Measurements from ENCODE around the gene SLC27A4.

SLC27A4 gene

DNA sequence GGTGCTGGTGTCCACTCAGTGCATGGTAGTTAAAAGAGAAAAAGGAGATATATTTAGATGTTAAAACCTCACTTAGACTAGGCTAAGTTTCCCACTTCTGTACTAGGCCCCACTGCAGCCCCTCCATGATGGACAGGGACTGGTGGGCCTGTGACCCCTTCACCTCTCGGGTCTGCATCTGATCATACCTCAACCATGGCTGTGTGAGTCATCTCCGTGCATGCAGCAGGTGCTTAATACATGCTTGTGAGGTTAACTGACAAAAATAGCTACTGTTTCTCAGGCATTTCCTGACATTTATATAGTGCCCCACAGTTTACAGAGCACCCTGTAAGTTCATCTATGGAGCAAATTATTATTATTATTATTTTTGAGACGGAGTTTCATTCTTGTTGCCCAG, 22.4 kb downstream of the SLC27A4 start:
- no peak for FAIRE-seq
- TF ChIP-seq POLR2A (IDR thresholded peaks at IDR 0.05; ENCODE audit: low read depth, low read length), result no peak
- no peak for DNase-seq (ENCODE audit: insufficient read length, low spot score)

- no peak for TF ChIP-seq POLR2A (IDR thresholded peaks at IDR 0.05; ENCODE audit: low read depth, low read length)
- no peak for FAIRE-seq
- DNase-seq (ENCODE audit: insufficient read length, low spot score), result no peak
Measured at GRCh38 chr9:128365525-128365924, 25.2 kb downstream of the SLC27A4 start.

DNA sequence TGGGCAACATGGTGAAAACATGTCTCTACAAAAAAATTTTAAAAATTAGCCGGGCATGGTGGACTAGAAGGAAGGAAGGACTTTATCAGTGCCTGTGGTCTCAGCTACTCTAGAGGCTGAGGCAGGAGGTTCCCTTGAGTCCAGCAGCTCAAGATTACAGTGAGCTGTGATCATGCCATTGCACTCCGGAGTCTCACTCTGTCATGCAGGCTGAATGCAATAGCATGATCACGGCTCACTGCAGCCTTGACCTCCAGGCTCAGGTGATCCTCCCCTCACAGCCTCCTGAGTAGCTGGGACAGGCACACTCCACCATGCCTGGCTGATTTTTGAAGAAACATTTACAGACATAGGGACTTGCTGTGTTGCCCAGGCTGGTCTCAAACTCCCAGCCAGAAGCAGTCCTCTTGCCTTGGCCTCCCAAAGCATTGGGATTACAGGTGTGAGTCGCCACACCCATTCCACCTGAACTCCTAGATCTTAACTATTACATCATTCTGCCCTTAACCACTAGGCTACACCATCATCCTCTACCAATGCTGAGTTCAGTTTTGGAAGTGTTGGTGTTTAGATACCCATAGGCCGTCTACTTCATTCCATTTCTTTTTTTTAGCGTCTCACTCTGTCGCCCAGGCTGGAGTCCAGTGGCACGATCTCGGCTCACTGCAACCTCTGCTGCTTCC, 28.8 kb downstream of the SLC27A4 start:
- TF ChIP-seq POLR2A (IDR thresholded peaks at IDR 0.05; ENCODE audit: low read depth, low read length), result no peak
- no peak for DNase-seq (ENCODE audit: insufficient read length, low spot score)
- FAIRE-seq, result no peak

DNA sequence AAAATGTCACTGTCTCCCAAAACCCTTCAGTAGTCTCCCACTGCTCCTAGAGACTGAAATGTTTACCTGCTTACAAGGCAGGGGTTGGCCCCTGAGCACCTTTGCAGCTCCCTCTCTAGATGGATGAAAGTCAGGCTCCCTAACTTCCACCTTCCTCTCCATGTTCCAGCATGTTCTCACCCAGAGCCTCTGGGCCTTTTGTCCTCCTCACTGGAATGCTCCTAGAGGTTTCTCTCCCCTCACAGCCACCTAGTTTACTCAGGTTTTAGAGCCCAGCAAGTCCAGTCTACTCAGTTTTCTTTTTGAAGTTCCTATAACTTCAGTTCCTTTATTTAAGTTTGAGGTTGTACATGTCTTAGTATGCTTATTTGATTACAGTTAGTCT, 30.0 kb downstream of the SLC27A4 start:
- DNase-seq (ENCODE audit: insufficient read length, low spot score) (no peak), FAIRE-seq (no peak)
- no peak for TF ChIP-seq POLR2A (IDR thresholded peaks at IDR 0.05; ENCODE audit: low read depth, low read length)

DNA sequence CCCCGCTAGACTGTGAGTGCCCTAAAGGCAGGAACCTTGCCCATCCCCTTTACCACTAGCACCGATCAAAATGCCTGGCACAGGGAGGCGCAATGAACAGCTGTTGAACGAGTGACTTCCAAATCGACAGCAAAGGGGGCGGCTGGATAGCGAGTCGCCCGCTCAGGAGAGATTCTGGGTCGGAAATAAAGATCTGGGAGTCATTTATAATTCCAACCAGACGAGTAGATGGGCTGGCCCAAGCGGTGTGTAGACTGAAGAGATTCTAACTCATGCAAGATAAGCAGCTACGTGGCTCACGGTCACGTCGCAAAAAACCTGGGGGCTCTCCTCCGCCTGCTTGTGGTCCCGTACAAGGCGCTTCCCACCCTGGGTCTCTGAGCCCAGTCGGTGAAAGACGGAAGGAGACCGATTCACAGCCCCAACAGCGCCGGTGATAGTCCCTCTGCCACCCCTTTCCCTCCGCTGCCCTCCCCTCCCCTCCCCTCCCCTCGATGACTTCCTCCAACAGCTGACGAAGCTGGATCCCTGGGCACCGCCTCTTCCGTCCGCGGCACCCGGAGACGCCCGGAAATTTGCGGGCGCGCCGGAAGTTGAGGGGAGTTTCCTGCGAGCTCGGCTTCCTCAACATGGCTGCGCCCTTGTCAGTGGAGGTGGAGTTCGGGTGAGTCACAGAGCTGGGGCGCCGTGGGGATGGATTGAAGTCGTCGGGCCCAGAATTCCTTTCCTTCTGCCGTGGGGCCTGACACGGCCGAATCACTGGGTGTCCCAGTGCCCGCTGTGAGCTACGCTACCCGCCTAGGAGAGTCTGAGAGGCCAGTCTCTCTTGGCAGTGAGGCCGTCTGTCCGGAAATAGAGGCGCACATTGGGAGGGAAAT, 30.7 kb downstream of the SLC27A4 start, which contains the start of gene URM1:
URM1 (plus strand) TSS at position 623 of the 878 bp plus-strand sequence; CDS start at position 630, 7 bp downstream.
- peak; percentile 99 for DNase-seq (ENCODE audit: insufficient read length, low spot score)
- FAIRE-seq, result no peak
- peak; percentile 87 for TF ChIP-seq POLR2A (IDR thresholded peaks at IDR 0.05; ENCODE audit: low read depth, low read length)

DNA sequence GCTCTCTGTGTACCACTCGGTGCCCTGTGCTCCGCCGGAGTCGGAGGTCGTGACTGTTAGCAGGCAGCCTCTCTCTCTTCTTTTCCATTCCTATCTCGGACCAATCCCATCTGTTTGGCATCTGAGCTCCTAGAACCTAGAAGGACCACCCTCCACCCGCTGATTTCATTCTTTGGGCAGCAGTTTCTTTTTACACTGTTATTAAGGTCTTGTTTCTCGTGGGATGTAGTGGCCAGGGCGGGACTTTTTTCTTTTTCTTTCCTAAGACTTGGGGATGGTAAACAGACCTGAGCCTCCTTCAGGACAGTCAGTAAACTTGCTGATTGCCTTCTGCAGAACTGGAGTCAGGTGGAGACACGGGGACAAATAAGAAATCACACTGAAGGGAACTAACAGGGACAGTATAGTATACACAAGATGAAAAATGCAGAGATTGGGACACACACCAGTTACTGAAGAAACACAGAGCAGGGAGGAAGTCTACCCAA, 31.3 kb downstream of the SLC27A4 start:
- DNase-seq (ENCODE audit: insufficient read length, low spot score) (no peak), FAIRE-seq (no peak)
- TF ChIP-seq POLR2A (IDR thresholded peaks at IDR 0.05; ENCODE audit: low read depth, low read length), result no peak

- FAIRE-seq, result no peak
- TF ChIP-seq POLR2A (IDR thresholded peaks at IDR 0.05; ENCODE audit: low read depth, low read length), result no peak
- DNase-seq (ENCODE audit: insufficient read length, low spot score), result no peak
Measured at GRCh38 chr9:128372188-128372641, 31.9 kb downstream of the SLC27A4 start.

GRCh38 chr9:128372784-128373183, 32.5 kb downstream of the SLC27A4 start:
- FAIRE-seq (no peak), DNase-seq (ENCODE audit: insufficient read length, low spot score) (no peak)
- no peak for TF ChIP-seq POLR2A (IDR thresholded peaks at IDR 0.05; ENCODE audit: low read depth, low read length)

DNA sequence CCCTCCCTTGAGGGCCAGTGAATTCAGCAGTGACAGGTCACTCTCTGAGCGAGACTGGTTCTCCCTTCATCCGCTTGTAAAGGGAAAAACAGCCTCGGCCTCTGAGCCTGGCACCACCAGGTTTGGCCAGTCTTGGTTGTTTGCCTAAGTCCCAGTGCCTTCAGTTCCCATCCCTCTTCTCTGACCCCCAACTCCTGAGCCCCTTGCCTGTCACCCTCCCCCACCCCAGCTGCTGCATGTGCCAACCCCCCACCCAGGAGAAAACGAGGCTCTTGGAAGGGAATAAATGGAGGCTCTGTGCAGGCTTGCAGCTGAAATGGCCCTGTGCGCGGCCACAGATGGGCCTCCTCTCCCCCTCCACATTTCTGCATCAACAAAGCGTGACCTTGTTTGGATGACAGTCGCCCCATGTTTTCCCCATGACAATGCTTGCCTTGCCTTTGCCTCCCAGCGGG, 33.9 kb downstream of the SLC27A4 start:
- no peak for TF ChIP-seq POLR2A (IDR thresholded peaks at IDR 0.05; ENCODE audit: low read depth, low read length)
- FAIRE-seq (no peak), DNase-seq (ENCODE audit: insufficient read length, low spot score) (no peak)

DNA sequence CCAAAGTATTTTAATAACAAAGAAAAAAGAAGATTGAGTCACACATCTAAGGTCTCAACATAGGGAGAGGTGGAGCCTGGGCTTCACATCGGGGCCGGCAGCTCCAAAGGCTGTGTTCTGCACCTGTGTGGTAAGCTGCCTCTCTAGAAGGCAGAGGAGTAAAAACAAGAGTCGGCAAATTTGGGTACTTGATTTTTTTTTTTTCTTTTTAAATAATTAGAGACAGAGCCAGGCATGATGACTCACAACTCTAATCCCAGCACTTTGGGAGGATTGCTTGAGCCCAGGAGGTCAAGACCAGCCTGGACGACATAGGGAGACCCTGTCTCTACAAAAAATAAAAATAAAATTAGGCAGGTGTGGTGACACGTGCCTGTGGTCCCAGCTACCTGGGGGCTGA, 35.5 kb downstream of the SLC27A4 start:
- no peak for TF ChIP-seq POLR2A (IDR thresholded peaks at IDR 0.05; ENCODE audit: low read depth, low read length)
- DNase-seq (ENCODE audit: insufficient read length, low spot score), result no peak
- no peak for FAIRE-seq

DNA sequence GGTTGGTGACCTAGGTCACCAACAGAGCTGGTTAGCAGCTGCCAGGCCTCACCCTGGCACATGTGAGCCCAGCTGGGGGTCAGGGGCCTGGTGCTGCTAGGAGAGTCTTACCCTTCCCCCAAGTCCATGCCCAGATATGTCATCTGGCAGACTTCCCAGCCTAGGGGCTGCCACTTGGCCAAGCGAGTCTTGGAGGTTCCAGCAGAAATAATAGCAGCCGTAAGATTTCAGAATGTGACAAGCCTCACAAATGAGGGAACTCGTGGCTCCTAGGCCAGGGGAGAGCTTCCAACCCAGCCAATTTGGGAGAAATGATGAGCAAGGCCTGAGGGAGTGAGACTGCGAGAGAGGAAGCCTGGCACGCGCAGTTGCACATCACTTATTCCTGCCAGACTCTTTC, 41.9 kb downstream of the SLC27A4 start:
- no peak for FAIRE-seq
- no peak for TF ChIP-seq POLR2A (IDR thresholded peaks at IDR 0.05; ENCODE audit: low read depth, low read length)
- no peak for DNase-seq (ENCODE audit: insufficient read length, low spot score)

DNA sequence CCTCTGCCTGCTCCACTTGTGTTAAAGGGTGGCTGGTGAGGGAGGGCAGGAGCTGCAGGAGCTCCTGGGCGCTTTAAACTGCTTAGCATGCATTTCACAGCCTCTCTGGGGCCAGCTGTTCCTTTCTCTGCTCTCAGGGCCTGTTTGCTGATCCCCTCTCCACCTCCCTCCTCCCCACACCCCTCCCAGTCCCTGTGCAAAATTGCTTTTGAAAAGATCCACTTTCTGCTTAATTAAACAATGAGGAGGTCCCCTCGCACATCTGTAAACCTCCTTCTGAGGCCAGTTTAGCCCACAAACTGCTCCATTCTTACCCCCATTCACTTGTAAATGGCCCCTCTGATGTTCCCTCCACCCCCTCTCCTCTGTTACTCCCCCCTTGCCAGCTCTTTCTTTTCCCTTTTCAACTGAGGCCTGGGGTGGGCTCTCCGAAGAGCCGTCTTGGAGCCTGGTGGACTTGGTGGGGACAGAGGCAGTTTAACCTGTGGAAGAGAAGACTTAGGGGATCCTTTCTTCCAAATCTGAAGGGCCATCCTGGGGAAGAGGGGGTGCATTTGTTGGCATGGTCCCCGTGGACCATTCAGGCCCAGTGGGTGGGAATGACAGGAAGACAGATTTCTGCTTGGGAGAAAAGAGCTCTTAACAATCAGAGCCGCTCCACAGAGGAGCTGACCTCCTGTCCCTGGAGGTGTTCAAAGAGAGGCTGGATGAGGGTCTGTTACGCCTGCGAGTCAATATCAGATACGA, 42.9 kb downstream of the SLC27A4 start:
- TF ChIP-seq POLR2A (IDR thresholded peaks at IDR 0.05; ENCODE audit: low read depth, low read length), result no peak
- FAIRE-seq (no peak), DNase-seq (ENCODE audit: insufficient read length, low spot score) (no peak)

DNA sequence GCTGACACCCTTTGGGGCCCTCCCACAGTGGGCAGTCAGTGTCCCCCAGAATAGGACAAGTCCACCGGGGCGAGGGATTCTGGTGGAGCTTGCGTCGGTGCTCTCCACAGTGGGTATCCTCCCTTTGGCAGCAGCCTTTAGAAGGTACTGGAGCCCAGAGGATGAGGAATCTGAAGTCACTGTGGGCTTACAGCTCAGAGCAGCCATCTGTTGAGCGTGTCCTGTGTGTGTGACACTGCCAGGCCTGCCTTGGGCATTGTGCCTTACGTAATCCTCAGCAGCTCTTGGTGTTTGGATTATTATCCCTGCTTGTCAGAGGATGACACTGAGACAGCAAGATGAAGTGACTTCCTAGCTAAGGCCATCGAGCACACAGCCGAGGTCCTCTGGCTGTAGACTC, 43.5 kb downstream of the SLC27A4 start:
- no peak for FAIRE-seq
- no peak for TF ChIP-seq POLR2A (IDR thresholded peaks at IDR 0.05; ENCODE audit: low read depth, low read length)
- no peak for DNase-seq (ENCODE audit: insufficient read length, low spot score)

All from H54 (cell line).